Astrocyte (in vitro differentiated cells and primary cell): Measurements from ENCODE around the gene TCF7. TPM values are rescaled to one million over a fixed set of nuclear protein-coding genes. Genes with fewer than 3 reads are reported as not detected.

ENCODE experiments used
- DNase-seq: peaks from one replicate; pipeline ENCODE4 v3.0.0-alpha.2; 2010; ENCODE audit warnings: low read depth
- FAIRE-seq: peaks from 2 replicates; lab custom pipeline; 2011; peaks lifted over from hg19 to GRCh38; lab: Jason Lieb, UNC
- H2AFZ ChIP-seq: 2 replicates; pipeline ENCODE4 v1.6.0; 2012; ENCODE audit warnings: low read depth, low read length, inconsistent platforms
- H3K27ac ChIP-seq: 2 replicates; pipeline ENCODE4 v1.5.1; 2011; ENCODE audit warnings: low read depth, low read length, inconsistent platforms
- H3K27me3 ChIP-seq: 2 replicates; pipeline ENCODE4 v1.6.0; 2011; ENCODE audit warnings: low read length, inconsistent platforms; ENCODE audit not compliant: insufficient read depth
- H3K36me3 ChIP-seq: 2 replicates; pipeline ENCODE4 v1.5.1; 2011; ENCODE audit warnings: low read length, inconsistent platforms; ENCODE audit not compliant: insufficient read depth
- H3K4me1 ChIP-seq: 2 replicates; pipeline ENCODE4 v1.5.1; 2011; ENCODE audit warnings: low read length, inconsistent platforms; ENCODE audit not compliant: insufficient read depth
- H3K4me2 ChIP-seq: 2 replicates; pipeline ENCODE4 v1.6.0; 2012; ENCODE audit warnings: low read length, inconsistent platforms
- H3K4me3 ChIP-seq: 2 replicates; pipeline ENCODE4 v1.5.1; 2011; ENCODE audit warnings: low read depth, mild to moderate bottlenecking, low read length, inconsistent platforms; ENCODE audit not compliant: insufficient read depth
- H3K79me2 ChIP-seq: 2 replicates; pipeline ENCODE4 v1.6.0; 2012; ENCODE audit warnings: mild to moderate bottlenecking, low read length, inconsistent platforms; ENCODE audit not compliant: insufficient read depth
- H3K9ac ChIP-seq: 2 replicates; pipeline ENCODE4 v1.6.0; 2012; ENCODE audit warnings: mild to moderate bottlenecking, low read length, inconsistent platforms
- H3K9me3 ChIP-seq: 2 replicates; pipeline ENCODE4 v1.5.1; 2012; ENCODE audit warnings: low read depth, mild to moderate bottlenecking, low read length, inconsistent platforms; ENCODE audit not compliant: insufficient read depth
- H4K20me1 ChIP-seq: 2 replicates; pipeline ENCODE4 v1.6.0; 2012; ENCODE audit warnings: low read length, inconsistent platforms; ENCODE audit not compliant: insufficient read depth
- H3K27ac Mint-ChIP-seq: one replicate; pipeline ENCODE4 v1.8.0; 2021; ENCODE audit warnings: mild to moderate bottlenecking, mixed read lengths; ENCODE audit not compliant: unreplicated experiment
- H3K27me3 Mint-ChIP-seq: one replicate; pipeline ENCODE4 v1.8.0; 2021; ENCODE audit warnings: low read depth, mixed read lengths; ENCODE audit not compliant: unreplicated experiment
- H3K36me3 Mint-ChIP-seq: one replicate; pipeline ENCODE4 v1.8.0; 2021; ENCODE audit warnings: low read depth, mixed read lengths; ENCODE audit not compliant: unreplicated experiment
- H3K4me1 Mint-ChIP-seq: one replicate; pipeline ENCODE4 v1.8.0; 2021; ENCODE audit warnings: low read depth, mixed read lengths; ENCODE audit not compliant: unreplicated experiment
- H3K4me3 Mint-ChIP-seq: one replicate; pipeline ENCODE4 v1.8.0; 2021; ENCODE audit warnings: mild to moderate bottlenecking, moderate library complexity, mixed read lengths; ENCODE audit not compliant: unreplicated experiment
- H3K9me3 Mint-ChIP-seq: one replicate; pipeline ENCODE4 v1.8.0; 2021; ENCODE audit warnings: mild to moderate bottlenecking, mixed read lengths; ENCODE audit not compliant: unreplicated experiment
- EZH2 ChIP-seq: IDR thresholded peaks from 2 replicates; pipeline ENCODE4 v1.6.1; 2012; ENCODE audit warnings: mild to moderate bottlenecking, low read length, inconsistent platforms; ENCODE audit not compliant: insufficient read depth
- total RNA-seq: library from RNA; stranded (reverse); gene quantifications from 2 replicates; pipeline ENCODE4 v1.2.1, GENCODE V29; 2021
- TF ChIP-seq, protein P1 (sequence below): IDR thresholded peaks from 2 replicates; pipeline ENCODE4 v1.5.1; 2011; ENCODE audit warnings: low read depth, mild to moderate bottlenecking, inconsistent platforms, low read length, moderate library complexity; ENCODE audit not compliant: insufficient read depth

Gene TCF7
- total RNA-seq, 1 donor from 2014 or later, result 2.6 TPM

DNA sequence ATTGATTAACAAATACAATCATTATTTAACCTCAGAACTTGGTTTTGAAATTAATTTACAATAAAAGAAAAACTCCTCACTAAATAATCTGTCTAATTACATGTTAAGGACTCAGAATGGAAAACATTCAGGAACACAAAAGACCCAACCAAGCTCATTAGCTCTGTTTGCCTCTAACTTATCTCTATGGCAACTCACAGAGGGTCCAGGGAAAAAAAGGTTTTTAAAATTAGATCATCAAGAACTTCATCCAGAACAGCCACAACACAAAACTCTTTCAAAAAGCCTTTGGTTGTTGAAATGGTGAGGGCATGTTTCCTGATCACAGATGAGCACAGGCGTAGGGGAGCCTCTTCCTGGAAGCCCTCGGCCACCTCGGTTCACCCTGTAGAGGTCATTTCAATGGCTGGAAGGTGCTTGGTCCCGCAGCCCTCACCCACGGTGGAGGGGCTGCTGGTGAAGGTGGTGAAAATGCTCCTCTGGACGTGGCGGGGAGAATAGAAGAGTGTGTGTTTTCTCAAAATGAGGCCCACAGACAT lies 17.2 kb upstream of the TCF7 start:
- FAIRE-seq, result no peak
- no peaks in the 10 kb centered on the region for H3K36me3 ChIP-seq

DNA sequence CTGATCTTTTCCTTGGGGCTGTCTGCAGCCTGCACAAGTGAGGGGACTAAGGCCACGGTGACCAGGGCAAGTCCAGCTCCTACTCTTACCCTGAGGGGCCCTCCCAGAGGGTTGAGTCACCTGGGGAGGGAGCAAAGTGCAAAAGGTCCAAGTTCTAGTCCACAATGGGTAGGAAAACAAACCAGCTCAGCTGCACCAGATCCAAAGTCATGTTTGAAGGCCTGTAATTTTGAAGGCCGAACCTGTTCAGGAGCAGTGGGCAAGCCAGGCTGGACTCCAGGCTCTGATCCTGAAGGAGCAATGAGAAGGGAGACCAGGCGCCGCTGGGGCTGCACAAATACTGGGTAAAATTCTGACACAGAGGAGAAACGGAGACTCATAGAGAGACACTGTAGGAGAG lies 15.8 kb upstream of the TCF7 start:
- H3K4me2 ChIP-seq, result no peak overlapping the region
- H3K36me3 Mint-ChIP-seq, result no peaks in the 10 kb centered on the region

More for the DNA sequence above, 17.2 kb upstream of the TCF7 start:
- Histone ChIP-seq H3K9ac (peak overlapping the region; percentile 41), H3K9me3 (no peaks in the 10 kb centered on the region), H4K20me1 (no peaks in the 10 kb centered on the region), H3K4me2 (no peak overlapping the region), H3K27me3 (no peaks in the 10 kb centered on the region), H2AFZ (peak overlapping the region; percentile 20), H3K4me3 (no peak overlapping the region), H3K27ac (peak overlapping the region; percentile 5), H3K79me2 (no peaks in the 10 kb centered on the region), H3K4me1 (peaks cover 14% of the 10 kb centered on the region)
- Mint-ChIP-seq H3K4me3 (no peak overlapping the region), H3K4me1 (peaks cover 19% of the 10 kb centered on the region), H3K9me3 (peaks cover 4% of the 10 kb centered on the region), H3K36me3 (no peaks in the 10 kb centered on the region), H3K27ac (peak overlapping the region; percentile 43), H3K27me3 (peaks cover 19% of the 10 kb centered on the region)
- DNase-seq, result peak; percentile 40
- TF ChIP-seq, protein P1, sequence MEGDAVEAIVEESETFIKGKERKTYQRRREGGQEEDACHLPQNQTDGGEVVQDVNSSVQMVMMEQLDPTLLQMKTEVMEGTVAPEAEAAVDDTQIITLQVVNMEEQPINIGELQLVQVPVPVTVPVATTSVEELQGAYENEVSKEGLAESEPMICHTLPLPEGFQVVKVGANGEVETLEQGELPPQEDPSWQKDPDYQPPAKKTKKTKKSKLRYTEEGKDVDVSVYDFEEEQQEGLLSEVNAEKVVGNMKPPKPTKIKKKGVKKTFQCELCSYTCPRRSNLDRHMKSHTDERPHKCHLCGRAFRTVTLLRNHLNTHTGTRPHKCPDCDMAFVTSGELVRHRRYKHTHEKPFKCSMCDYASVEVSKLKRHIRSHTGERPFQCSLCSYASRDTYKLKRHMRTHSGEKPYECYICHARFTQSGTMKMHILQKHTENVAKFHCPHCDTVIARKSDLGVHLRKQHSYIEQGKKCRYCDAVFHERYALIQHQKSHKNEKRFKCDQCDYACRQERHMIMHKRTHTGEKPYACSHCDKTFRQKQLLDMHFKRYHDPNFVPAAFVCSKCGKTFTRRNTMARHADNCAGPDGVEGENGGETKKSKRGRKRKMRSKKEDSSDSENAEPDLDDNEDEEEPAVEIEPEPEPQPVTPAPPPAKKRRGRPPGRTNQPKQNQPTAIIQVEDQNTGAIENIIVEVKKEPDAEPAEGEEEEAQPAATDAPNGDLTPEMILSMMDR, result no peak
- no peak for TF ChIP-seq EZH2

More for the DNA sequence above, 15.8 kb upstream of the TCF7 start:
- H2AFZ ChIP-seq, result peak overlapping the region; percentile 8
- H4K20me1 ChIP-seq, result no peaks in the 10 kb centered on the region
- H3K4me3 ChIP-seq, result no peak overlapping the region
- FAIRE-seq (no peak), DNase-seq (no peak)
- H3K9me3 Mint-ChIP-seq, result peaks cover 3% of the 10 kb centered on the region
- no peaks in the 10 kb centered on the region for H3K79me2 ChIP-seq
- no peaks in the 10 kb centered on the region for H3K9me3 ChIP-seq
- TF ChIP-seq, protein P1, result no peak
- TF ChIP-seq EZH2, result no peak
- H3K4me1 Mint-ChIP-seq, result peaks cover 12% of the 10 kb centered on the region
- H3K27ac ChIP-seq, result no peak overlapping the region
- no peak overlapping the region for H3K9ac ChIP-seq
- peaks cover 15% of the 10 kb centered on the region for H3K27me3 Mint-ChIP-seq
- peaks cover 14% of the 10 kb centered on the region for H3K4me1 ChIP-seq
- H3K36me3 ChIP-seq, result no peaks in the 10 kb centered on the region
- no peaks in the 10 kb centered on the region for H3K27me3 ChIP-seq
- H3K27ac Mint-ChIP-seq, result no peak overlapping the region
- H3K4me3 Mint-ChIP-seq, result peak overlapping the region; percentile 41
